ENCODE measurements around the gene PMFBP1. TPM values are rescaled to one million over a fixed set of nuclear protein-coding genes. Genes with fewer than 3 reads are reported as not detected.

The PMFBP1 gene
- total RNA-seq, 4 donors from 2014 or later: 1.2 to 1.4 TPM; not detected in 2

- Histone ChIP-seq H3K27ac (no peak overlapping the region), H3K36me3 (no peaks in the 10 kb centered on the region), H3K4me3 (no peak overlapping the region), H3K4me1 (no peaks in the 10 kb centered on the region), H3K9me3 (no peaks in the 10 kb centered on the region), H3K27me3 (no peaks in the 10 kb centered on the region)
- TF ChIP-seq CTCF (IDR thresholded peaks at IDR 0.05): no peak
- TF ChIP-seq POLR2A (IDR thresholded peaks at IDR 0.05): no peak
- no peak for DNase-seq
- intact Hi-C loops (cut with DNase I; ENCODE audit: low total_unique reads): no loop called here
These were observed 4.9 kb downstream of the PMFBP1 start for GRCh38 chr16:72166954-72167561.

- Histone ChIP-seq H3K4me3 (no peak overlapping the region), H3K4me1 (no peaks in the 10 kb centered on the region), H3K36me3 (no peaks in the 10 kb centered on the region), H3K27me3 (no peaks in the 10 kb centered on the region), H3K27ac (no peak overlapping the region), H3K9me3 (no peaks in the 10 kb centered on the region)
- TF ChIP-seq POLR2A (IDR thresholded peaks at IDR 0.05): no peak
- TF ChIP-seq CTCF (IDR thresholded peaks at IDR 0.05): no peak
- no peak for DNase-seq
- intact Hi-C loops (cut with DNase I; ENCODE audit: low total_unique reads): no loop called here
These were observed 5.8 kb downstream of the PMFBP1 start for GRCh38 chr16:72166151-72166550.

DNA sequence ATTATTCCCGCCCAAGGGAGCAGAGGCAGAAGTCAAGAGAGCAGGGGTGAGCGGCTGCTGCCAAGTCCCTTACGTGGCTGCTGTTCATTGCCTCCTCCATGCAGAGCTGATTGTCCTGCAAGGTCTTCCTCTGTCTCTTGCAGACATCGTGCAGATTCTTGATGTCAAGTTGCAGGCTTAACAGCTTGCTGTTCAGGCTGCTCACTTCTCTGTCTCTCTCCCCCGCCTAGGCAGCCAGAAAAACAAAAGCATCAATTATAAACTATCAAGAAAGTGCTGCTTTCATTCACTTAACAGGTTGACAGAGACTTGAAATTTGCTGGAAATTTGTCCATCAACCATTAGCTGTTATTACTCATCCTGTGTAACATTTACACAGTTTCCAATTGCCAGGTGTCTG lies 7.3 kb downstream of the PMFBP1 start:
- Histone ChIP-seq H3K4me1 (no peaks in the 10 kb centered on the region), H3K27me3 (no peaks in the 10 kb centered on the region), H3K36me3 (no peaks in the 10 kb centered on the region), H3K9me3 (no peaks in the 10 kb centered on the region), H3K4me3 (no peak overlapping the region), H3K27ac (no peak overlapping the region)
- intact Hi-C loops (cut with DNase I; ENCODE audit: low total_unique reads): no loop called here
- TF ChIP-seq CTCF (IDR thresholded peaks at IDR 0.05): no peak
- TF ChIP-seq POLR2A (IDR thresholded peaks at IDR 0.05): no peak
- no peak for DNase-seq

GRCh38 chr16:72162105-72162692 lies 9.8 kb downstream of the PMFBP1 start:
- TF ChIP-seq POLR2A (IDR thresholded peaks at IDR 0.05) (no peak), CTCF (IDR thresholded peaks at IDR 0.05) (no peak)
- H3K36me3 ChIP-seq: no peaks in the 10 kb centered on the region
- intact Hi-C loops (cut with DNase I; ENCODE audit: low total_unique reads): no loop called here

DNA sequence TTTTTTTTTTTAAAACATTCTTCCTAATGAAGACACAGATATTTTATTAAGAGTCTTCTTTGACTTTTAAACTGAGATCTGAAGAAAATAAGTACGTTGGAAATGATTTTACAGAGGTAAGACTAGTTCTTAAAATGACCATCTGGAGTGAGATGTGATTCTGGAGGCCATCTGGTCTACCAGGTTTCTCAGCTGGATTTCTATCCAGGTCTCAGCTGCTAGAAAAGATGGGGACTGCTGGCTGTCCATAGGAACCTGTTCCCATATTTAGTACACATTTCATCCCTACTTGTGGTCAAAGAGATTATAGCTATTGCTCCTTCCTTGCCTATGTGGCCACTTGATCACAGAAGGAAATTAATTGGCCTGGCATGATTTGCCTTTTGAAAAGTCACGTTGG lies 12.2 kb downstream of the PMFBP1 start:
- intact Hi-C loops (cut with DNase I; ENCODE audit: low total_unique reads): no loop called here
- H3K36me3 ChIP-seq: no peaks in the 10 kb centered on the region

More at GRCh38 chr16:72162105-72162692, 9.8 kb downstream of the PMFBP1 start:
- Histone ChIP-seq H3K27me3 (no peaks in the 10 kb centered on the region), H3K4me3 (no peak overlapping the region), H3K9me3 (no peaks in the 10 kb centered on the region), H3K27ac (no peak overlapping the region), H3K4me1 (no peaks in the 10 kb centered on the region)
- DNase-seq: no peak

More for the DNA sequence above, 12.2 kb downstream of the PMFBP1 start:
- H3K27ac ChIP-seq: no peak overlapping the region
- DNase-seq: no peak
- TF ChIP-seq POLR2A (IDR thresholded peaks at IDR 0.05): no peak
- TF ChIP-seq CTCF (IDR thresholded peaks at IDR 0.05): no peak
- no peak overlapping the region for H3K4me3 ChIP-seq
- no peaks in the 10 kb centered on the region for H3K9me3 ChIP-seq
- no peaks in the 10 kb centered on the region for H3K27me3 ChIP-seq
- H3K4me1 ChIP-seq: no peaks in the 10 kb centered on the region

Data from uterus (tissue), 4 donors.